Activated T-cell treated with anti-CD3 and anti-CD28 coated beads for 4 hours (primary cell): Measurements from ENCODE around the gene KRT72.

ENCODE experiments used
- DNase-seq: peaks from one replicate; pipeline ENCODE4 v3.0.0-alpha.2; 2020

KRT72 gene

DNA sequence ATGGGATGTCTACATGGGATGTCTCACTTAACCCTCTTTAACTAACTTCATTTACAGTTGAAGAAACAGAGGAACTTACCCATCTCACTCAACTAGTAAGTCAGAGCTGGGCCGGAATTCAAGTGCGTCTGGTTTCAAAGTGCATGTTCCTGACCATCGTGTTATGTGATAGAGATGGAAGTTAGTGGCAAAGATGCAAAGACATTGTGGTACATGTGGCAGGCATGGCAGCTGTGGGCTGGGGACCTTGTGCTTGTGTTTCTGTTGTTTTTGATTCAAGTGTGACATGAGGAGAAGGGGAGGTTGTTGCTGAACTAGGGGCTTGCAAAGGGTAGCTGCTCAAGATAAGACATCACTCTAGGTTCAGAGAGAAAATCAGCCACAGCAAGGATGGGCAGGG, 25.3 kb downstream of the KRT72 start:
- DNase-seq: no peak

DNA sequence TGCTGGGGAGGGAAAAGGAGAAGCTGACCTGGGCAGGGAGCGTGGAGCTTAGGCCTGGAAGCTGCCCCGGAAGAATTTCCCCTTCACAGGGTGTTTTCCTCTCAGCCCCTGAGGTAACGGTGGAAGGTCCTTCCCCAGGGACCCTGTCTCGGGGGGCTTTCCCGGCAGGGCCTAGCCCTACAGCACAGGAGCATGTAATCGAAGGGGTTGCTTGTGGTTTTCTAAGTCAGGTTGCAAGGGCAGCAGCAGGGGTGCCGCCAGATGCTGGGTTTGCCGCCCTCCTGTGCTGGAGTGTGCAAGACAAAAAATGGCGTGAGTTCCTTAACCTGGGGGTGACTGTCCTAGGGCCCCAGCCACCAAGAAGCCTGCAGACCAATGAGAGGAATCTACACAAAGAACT, 26.0 kb downstream of the KRT72 start:
- DNase-seq: no peak

DNA sequence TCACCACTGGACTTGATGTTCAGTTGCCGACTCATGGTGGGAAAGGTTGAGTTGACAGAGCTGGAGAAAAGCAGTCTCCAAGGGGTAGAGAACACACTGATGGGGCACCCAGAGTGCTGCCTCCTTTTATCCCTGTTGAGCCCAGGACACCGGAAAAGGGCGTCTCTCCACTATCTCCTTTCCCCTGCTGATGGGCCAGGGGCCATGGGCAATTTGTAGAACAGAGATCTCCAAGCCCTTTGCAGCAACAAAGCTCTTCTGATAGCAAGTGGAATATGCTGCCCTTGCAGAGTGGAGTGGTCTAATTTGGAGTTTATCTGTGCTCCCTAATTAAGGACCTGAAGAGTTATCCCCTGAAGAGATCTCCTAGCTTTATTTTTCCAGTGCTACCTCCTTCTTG, 27.5 kb downstream of the KRT72 start, which contains the start of gene KRT74:
KRT74 (minus strand) TSS at position 101 of the 400 bp plus-strand sequence; CDS start at position 35, 66 bp downstream.
- DNase-seq: no peak

DNA sequence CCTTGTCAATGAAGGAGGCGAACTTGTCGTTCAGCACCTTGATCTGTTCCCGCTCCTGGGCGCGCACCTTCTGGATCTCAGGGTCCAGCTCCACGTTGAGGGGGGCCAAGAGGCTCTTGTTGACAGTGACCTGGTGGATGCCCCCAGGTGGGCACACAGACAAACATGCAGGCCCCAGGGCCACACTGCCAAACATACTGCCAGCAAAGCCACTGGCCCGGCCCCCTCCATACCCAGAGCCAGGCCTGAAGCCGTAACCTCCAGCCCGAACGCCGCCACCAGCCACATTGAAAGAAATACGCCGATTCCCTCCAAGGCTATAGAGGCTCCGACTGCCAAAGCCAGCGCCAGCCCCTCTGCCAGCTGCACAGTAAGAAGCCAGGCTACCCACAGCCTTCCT, 28.0 kb downstream of the KRT72 start:
- no peak for DNase-seq

GRCh38 chr12:52570511-52570910, 30.8 kb downstream of the KRT72 start:
- DNase-seq: no peak

GRCh38 chr12:52568111-52568510, 33.2 kb downstream of the KRT72 start:
- no peak for DNase-seq

GRCh38 chr12:52566847-52567291, 34.4 kb downstream of the KRT72 start:
- DNase-seq: no peak

DNA sequence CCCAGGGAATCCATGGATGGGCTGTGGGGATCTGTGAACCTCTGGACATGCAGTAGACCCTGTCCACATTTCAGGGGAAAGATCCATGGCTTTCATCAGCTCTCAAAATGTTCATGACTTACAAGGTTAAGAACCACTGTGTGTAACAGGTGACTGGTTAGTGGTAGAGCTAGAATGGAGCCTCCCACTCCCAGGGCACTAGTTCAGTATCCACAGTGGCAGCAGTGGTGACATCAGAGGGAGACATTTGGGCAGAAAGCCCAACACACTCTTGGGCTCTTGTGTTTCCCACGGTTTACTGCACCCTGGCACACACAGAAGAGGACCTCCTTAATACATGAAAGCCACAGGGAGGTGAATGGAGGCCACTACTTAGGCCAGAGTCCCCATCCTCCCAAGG, 36.7 kb downstream of the KRT72 start:
- no peak for DNase-seq

DNA sequence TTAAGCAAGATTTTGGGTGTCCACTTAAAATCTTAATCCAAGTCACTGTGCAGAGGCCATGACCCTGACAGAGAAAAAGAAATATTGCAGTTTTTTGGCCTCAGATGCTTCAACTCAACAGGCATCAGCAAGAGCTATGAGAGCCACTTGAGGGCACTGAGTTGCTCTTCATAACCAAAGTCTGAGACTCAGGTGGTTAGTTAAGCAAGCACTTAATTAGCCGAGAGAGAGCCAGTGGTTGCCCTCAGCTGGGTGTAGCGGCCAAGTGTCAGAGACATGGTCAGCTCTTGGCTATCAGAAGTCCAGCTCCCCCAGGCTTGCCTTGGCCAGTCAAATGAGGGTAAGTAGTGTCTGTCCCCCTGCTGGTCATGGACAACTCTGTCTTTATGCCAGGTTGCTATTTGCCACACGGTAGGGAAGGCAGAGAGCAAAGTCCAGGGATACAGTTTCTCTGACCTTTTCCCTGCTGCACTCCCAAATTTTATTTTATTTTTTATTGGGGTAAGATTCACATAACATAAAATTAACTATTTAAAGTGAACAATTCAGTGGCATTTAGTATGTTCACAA, 39.3 kb downstream of the KRT72 start:
- DNase-seq: no peak

- DNase-seq: no peak
Observed at GRCh38 chr12:52559979-52560378, 41.3 kb downstream of the KRT72 start.

- DNase-seq: no peak
Observed at GRCh38 chr12:52558781-52559445, 42.4 kb downstream of the KRT72 start.

GRCh38 chr12:52557476-52557875, 43.8 kb downstream of the KRT72 start:
- no peak for DNase-seq

DNA sequence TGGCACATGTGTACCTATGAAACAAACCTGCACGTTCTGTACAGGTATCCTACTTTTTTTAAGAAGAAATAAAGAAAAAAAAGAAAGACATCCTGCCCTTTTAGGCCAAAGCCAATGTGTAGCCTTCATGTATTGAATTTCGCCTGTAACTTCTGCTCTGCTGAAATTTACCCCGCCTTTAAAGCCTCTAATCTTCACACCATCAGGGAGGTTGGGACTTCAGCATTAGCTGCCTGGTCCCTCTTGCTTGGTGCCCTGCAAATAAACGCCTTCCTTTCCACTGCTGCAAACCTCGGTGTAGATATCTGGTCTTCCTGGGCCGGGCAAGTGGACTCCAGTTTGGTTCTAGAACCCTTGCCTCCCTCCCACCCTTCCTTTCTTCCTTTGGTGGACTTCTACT, 45.7 kb downstream of the KRT72 start:
- no peak for DNase-seq

DNA sequence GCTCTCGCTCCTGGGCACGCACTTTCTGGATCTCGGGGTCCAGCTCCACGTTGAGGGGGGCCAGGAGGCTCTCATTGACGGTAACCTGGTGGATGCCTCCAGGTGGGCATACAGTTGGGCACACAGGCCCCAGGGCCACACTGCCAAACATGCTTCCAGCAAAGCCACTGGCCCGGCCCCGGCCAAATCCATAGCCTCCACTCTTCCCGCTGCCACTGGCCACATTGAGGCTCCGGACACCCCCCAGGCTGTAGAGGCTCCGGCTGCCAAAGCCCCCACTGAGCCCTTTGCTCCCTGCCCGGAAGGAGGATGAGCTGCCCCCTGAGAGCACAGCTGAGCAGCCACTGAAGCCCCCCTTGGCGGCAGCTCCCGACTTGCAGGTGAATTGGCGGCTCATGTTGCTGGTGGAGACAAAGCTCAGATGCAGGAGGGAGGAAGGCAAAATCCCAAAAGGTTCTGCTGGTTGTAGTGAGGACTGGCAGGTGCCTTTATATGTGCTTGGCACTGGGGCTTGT, 48.5 kb downstream of the KRT72 start, which contains the start of gene KRT71:
KRT71 (minus strand) TSS at position 465 of the 515 bp plus-strand sequence; CDS start at position 397, 68 bp downstream.
- no peak for DNase-seq

DNA sequence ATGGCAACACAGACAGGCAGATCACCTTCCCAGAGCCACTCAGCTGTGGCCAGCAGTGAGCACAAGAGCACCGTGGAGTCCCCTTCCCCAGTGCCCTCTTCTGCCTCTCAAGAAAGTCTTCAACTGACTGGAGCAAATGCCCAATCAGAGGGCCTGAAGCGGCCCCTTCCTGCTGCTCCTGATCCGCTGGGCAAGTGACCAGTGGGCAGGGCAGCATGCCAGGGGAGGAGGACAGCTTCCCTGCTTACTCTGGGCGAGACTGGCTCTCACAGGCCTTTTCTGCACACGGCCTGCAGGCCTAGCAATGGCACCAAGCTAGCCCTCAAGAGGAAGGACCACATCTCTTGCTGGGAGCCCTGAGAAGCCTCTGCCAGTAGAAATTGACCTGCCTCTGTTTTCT, 49.2 kb downstream of the KRT72 start:
- DNase-seq: no peak

DNA sequence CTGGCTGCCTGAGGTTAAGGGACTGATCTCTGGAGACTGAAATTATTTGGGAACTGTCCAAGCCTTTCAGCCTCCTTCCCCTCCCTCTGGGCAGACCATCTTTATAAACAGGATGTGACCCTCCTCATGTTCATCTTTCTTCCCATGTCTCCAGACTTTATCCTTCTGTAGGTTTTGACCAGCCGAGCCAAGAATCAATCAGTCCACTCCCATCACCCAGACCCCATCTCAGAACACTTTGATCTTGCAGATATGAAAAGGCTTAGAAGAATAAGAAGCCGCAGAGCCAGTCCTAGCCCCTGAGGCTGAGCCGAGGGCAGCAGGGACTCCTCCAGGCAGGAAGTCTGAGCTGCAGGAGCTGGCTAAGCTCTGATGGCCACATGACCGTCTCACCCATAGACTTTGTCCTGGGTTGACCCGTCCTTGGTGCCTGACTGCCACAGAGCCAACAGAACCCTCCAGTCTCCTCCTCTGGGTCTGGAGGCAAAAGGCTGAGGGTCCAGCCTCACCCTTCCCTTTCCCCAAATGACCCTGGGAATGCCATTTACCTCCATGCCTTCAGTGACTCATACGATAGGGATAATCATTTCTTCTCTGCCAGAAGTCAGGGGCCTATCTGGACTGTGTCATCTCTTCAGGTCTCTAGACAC, 49.9 kb downstream of the KRT72 start:
- no peak for DNase-seq

DNA sequence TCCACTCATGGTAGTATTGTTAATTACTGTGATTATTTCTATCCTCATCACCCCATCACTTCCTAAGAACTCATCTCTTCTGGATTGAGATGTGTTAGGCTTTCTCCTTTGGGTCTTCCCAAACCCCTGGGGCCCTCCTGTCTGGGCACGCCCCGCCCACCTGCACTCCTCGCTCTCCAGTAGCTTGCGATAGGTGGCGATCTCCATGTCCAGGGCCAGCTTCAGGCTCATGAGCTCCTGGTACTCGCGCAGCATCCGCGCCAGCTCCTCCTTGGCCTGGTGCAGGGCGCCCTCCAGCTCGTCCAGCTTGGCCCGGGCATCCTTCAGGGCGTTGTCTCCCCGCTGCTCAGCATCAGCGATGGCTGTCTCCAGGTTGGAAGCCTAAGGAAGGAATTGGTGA, 55.1 kb downstream of the KRT72 start:
- no peak for DNase-seq

DNA sequence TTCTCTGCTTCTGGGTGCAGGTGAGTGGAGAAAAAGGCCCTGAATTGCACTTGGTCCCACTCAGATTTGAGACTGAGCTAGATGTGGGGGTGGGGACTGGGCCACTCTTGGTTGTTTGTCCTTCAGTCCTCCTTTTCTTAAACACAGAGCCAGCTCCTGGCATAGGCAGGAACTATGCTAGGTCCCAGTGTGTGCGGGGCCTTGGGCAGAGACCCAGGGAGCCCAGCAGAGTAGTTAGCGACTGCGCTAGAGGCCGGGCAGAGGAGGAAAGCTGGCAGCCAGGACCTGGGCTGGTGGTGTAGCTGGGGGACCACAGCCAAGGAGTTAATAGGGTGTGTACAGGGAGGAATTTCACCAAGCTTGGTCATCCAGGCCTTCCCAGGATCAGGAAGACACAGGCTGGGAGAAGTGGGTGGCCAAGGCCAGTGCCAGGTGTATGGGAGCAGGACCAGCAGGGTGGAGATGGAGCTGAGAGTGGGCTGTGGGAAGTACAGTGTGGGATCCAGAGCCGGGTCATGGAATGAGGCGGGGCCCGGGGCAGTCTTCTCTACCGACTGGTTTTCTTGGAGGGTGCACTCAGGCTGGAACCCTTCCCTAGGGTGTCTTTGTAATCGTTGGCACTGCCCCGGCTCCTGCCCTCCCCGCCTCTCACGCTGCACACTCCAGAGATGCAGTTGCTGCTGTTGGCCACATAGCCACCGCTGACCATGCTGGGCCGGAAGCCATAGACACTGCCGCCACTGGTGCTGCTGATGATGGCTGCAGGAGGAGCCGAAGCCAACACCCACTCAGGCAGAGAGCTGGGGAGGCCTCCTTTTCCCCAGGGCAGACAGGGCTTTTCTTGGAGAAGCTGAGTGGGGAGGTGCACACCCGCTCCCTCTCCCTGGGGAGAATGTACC, 57.0 kb downstream of the KRT72 start:
- DNase-seq: no peak

GRCh38 chr12:52542785-52543318, 58.4 kb downstream of the KRT72 start:
- no peak for DNase-seq

GRCh38 chr12:52542157-52542556, 59.1 kb downstream of the KRT72 start:
- DNase-seq: no peak

GRCh38 chr12:52541709-52542108, 59.6 kb downstream of the KRT72 start:
- DNase-seq: no peak

- DNase-seq: no peak
Observed at GRCh38 chr12:52540531-52540930, 60.7 kb downstream of the KRT72 start.

DNA sequence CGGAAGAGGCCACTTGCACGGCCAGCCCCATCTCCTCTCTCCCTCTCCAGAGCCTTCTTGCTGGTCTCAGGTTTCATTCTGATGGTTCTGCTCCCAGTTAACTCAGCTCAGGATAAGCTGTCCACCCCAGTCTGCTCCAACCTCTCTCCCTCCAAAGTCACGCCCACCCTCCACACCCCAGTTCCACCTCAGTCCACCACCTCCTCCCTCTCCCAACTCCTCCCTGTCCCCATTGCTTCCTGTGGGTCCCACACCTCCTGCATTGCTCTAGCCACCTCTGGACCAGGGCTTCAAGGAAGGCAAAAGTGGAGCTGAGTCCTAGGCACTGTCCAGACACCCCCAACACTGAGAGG, 61.5 kb downstream of the KRT72 start:
- DNase-seq: no peak
